ENCODE data around the gene SEC61G. TPM values are rescaled to one million over a fixed set of nuclear protein-coding genes. Genes with fewer than 3 reads are reported as not detected.

The SEC61G gene
- total and polyA plus RNA-seq, 2 of the 4 experiments (the other 2 are of a cell fraction): 387 to 685 TPM

- H3K14ac ChIP-seq (replicated peaks; ENCODE audit: low read depth, low read length): no peak overlapping the region
- no peak overlapping the region for H2BK20ac ChIP-seq (ENCODE audit: low read depth, low read length)
- no peaks in the 10 kb centered on the region for H3K79me1 ChIP-seq (ENCODE audit: low read depth in 1 of 2, low read length in 2 of 2)
- ATAC-seq (ENCODE audit: low read depth) (no peak), DNase-seq (no peak)
- H2AK9ac ChIP-seq (replicated peaks; ENCODE audit: low read depth, low read length, poor library complexity): no peak overlapping the region
- no peak overlapping the region for H4K91ac ChIP-seq (ENCODE audit: insufficient read depth, low read depth, low read length)
- H2AFZ ChIP-seq (replicated peaks; ENCODE audit: low read length, poor library complexity): no peak overlapping the region
- intact Hi-C loops (cut with micrococcal nuclease): no loop called here
- no peak overlapping the region for H4K5ac ChIP-seq (ENCODE audit: low read depth, low read length)
- H2BK15ac ChIP-seq (ENCODE audit: low read depth, low read length): no peak overlapping the region
- no peak overlapping the region for H3K23ac ChIP-seq (ENCODE audit: low read depth, low read length)
- in situ Hi-C loops (cut with MboI; ENCODE audit: low sequenced_read_pairs): no loop called here
- dilution Hi-C loops (cut with HindIII; ENCODE audit: low sequenced_read_pairs, unreplicated experiment): no loop called here
- H3K4me2 ChIP-seq (ENCODE audit: low read depth, low read length): no peak overlapping the region
- no peaks in the 10 kb centered on the region for H3K9me1 ChIP-seq (ENCODE audit: insufficient read depth, low read length)
- POLR2A ChIA-PET (ENCODE audit: unreplicated experiment): no interaction called here
- H3K9ac ChIP-seq (ENCODE audit: low read depth, low read length): no peak overlapping the region
- no peak overlapping the region for H2AK5ac ChIP-seq (ENCODE audit: low read depth, low read length)
- H3K27ac ChIP-seq (ENCODE audit: insufficient read depth, low read length): no peak overlapping the region
- no peak overlapping the region for H4K8ac ChIP-seq (ENCODE audit: low read depth in 2 of 2, low read length in 2 of 2)
- TF ChIP-seq SMC3 (IDR thresholded peaks at IDR 0.05; ENCODE audit: low read depth, low read length): no peak
- no peak for TF ChIP-seq NFE2L2 (IDR thresholded peaks at IDR 0.05; ENCODE audit: low read depth, low read length)
- no peak for TF ChIP-seq BHLHE40 (IDR thresholded peaks at IDR 0.05; ENCODE audit: low read depth, low read length)
- TF ChIP-seq ELK1 (IDR thresholded peaks at IDR 0.05; ENCODE audit: borderline replicate concordance, low read depth, low read length): no peak
- no peak for TF ChIP-seq CTCF (conservative IDR thresholded peaks at IDR 0.05; ENCODE audit: low read depth, low read length)
- no peak for TF ChIP-seq FOS (IDR thresholded peaks at IDR 0.05; ENCODE audit: low read depth, low read length)
- TF ChIP-seq USF2 (IDR thresholded peaks at IDR 0.05; ENCODE audit: low read depth, low read length): no peak
- TF ChIP-seq RFX5 (IDR thresholded peaks at IDR 0.05; ENCODE audit: low read depth, low read length): no peak
- no peak for TF ChIP-seq MXI1 (IDR thresholded peaks at IDR 0.05; ENCODE audit: borderline replicate concordance, low read depth, low read length)
- TF ChIP-seq RCOR1 (IDR thresholded peaks at IDR 0.05; ENCODE audit: insufficient replicate concordance, low read length): no peak
- TF ChIP-seq CEBPB (IDR thresholded peaks at IDR 0.05; ENCODE audit: low read depth, low read length): no peak
- TF ChIP-seq POLR2A (IDR thresholded peaks at IDR 0.05; ENCODE audit: low read depth, low read length): no peak
- no peak for TF ChIP-seq MAZ (IDR thresholded peaks at IDR 0.05; ENCODE audit: borderline replicate concordance, low read depth, low read length)
- TF ChIP-seq RAD21 (IDR thresholded peaks at IDR 0.05; ENCODE audit: low read length): no peak
- TF ChIP-seq MAFK (IDR thresholded peaks at IDR 0.05; ENCODE audit: low read depth, low read length): no peak
- TF ChIP-seq CHD1 (IDR thresholded peaks at IDR 0.05; ENCODE audit: low read depth, low read length): no peak
- H3K4me1 ChIP-seq (ENCODE audit: control insufficient read depth, insufficient read depth, low read length): no peaks in the 10 kb centered on the region
- no peak overlapping the region for H3K4ac ChIP-seq (ENCODE audit: low read depth, low read length)
- CTCF ChIA-PET: no interaction called here
- H4K20me1 ChIP-seq (ENCODE audit: insufficient read depth, low read length): no peaks in the 10 kb centered on the region
- no TSS peak for BruUV-seq (replicated peaks)
- H3K4me3 ChIP-seq (ENCODE audit: insufficient read depth, low read depth, low read length): no peak overlapping the region
- no peaks in the 10 kb centered on the region for H3K27me3 ChIP-seq (ENCODE audit: control insufficient read depth, insufficient read depth, low read length)
- no CpG with 5 or more reads among the region's 2 CpGs for WGBS, 2 experiments (ENCODE audit: extremely low coverage in 2 of 2, insufficient read length in 1 of 2)
- no peak overlapping the region for H2BK5ac ChIP-seq (ENCODE audit: low read depth, low read length, poor library complexity, severe bottlenecking)
- H2BK120ac ChIP-seq (ENCODE audit: low read depth, low read length): no peak overlapping the region
- H3K9me3 ChIP-seq (ENCODE audit: control insufficient read depth, insufficient read depth, low read length): no peaks in the 10 kb centered on the region
- H3K36me3 ChIP-seq (ENCODE audit: control insufficient read depth, insufficient read depth, low read length): no peaks in the 10 kb centered on the region
- no peak overlapping the region for H3K56ac ChIP-seq (ENCODE audit: extremely low read depth, insufficient read depth, low read length)
- H3K18ac ChIP-seq (ENCODE audit: low read depth, low read length): no peak overlapping the region
Measured at GRCh38 chr7:54704851-54705250, 54.2 kb downstream of the SEC61G start.

All from IMR-90 (cell line).